Measurements from ENCODE around the gene LMF2.

GRCh38 chr22:50518606-50519005 lies 11.1 kb upstream of the LMF2 start:
- TF ChIP-seq, protein P1, sequence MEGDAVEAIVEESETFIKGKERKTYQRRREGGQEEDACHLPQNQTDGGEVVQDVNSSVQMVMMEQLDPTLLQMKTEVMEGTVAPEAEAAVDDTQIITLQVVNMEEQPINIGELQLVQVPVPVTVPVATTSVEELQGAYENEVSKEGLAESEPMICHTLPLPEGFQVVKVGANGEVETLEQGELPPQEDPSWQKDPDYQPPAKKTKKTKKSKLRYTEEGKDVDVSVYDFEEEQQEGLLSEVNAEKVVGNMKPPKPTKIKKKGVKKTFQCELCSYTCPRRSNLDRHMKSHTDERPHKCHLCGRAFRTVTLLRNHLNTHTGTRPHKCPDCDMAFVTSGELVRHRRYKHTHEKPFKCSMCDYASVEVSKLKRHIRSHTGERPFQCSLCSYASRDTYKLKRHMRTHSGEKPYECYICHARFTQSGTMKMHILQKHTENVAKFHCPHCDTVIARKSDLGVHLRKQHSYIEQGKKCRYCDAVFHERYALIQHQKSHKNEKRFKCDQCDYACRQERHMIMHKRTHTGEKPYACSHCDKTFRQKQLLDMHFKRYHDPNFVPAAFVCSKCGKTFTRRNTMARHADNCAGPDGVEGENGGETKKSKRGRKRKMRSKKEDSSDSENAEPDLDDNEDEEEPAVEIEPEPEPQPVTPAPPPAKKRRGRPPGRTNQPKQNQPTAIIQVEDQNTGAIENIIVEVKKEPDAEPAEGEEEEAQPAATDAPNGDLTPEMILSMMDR (conservative IDR thresholded peaks at IDR 0.05; ENCODE audit: low read depth, low read length): no peak
- TF ChIP-seq MXI1 (IDR thresholded peaks at IDR 0.05; ENCODE audit: borderline replicate concordance, low read depth, low read length) (no peak), POLR2A (IDR thresholded peaks at IDR 0.05; ENCODE audit: low read depth, low read length) (no peak), RFX5 (IDR thresholded peaks at IDR 0.05; ENCODE audit: low read depth, low read length) (no peak), SMC3 (IDR thresholded peaks at IDR 0.05; ENCODE audit: low read depth, low read length) (no peak), RAD21 (IDR thresholded peaks at IDR 0.05; ENCODE audit: low read length) (no peak), CEBPB (IDR thresholded peaks at IDR 0.05; ENCODE audit: low read depth, low read length) (no peak), NFE2L2 (IDR thresholded peaks at IDR 0.05; ENCODE audit: low read depth, low read length) (no peak), MAZ (IDR thresholded peaks at IDR 0.05; ENCODE audit: borderline replicate concordance, low read depth, low read length) (no peak)
- TF ChIP-seq, protein P2, sequence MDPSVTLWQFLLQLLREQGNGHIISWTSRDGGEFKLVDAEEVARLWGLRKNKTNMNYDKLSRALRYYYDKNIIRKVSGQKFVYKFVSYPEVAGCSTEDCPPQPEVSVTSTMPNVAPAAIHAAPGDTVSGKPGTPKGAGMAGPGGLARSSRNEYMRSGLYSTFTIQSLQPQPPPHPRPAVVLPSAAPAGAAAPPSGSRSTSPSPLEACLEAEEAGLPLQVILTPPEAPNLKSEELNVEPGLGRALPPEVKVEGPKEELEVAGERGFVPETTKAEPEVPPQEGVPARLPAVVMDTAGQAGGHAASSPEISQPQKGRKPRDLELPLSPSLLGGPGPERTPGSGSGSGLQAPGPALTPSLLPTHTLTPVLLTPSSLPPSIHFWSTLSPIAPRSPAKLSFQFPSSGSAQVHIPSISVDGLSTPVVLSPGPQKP (IDR thresholded peaks at IDR 0.05; ENCODE audit: borderline replicate concordance, low read depth, low read length): no peak

All from IMR-90 (cell line).